Measurements from ENCODE around the gene C12orf43. TPM values are rescaled to one million over a fixed set of nuclear protein-coding genes. Genes with fewer than 3 reads are reported as not detected.

The C12orf43 gene
- polyA plus RNA-seq, 3 donors, result 16.5 to 17.2 (median 17.0) TPM

DNA sequence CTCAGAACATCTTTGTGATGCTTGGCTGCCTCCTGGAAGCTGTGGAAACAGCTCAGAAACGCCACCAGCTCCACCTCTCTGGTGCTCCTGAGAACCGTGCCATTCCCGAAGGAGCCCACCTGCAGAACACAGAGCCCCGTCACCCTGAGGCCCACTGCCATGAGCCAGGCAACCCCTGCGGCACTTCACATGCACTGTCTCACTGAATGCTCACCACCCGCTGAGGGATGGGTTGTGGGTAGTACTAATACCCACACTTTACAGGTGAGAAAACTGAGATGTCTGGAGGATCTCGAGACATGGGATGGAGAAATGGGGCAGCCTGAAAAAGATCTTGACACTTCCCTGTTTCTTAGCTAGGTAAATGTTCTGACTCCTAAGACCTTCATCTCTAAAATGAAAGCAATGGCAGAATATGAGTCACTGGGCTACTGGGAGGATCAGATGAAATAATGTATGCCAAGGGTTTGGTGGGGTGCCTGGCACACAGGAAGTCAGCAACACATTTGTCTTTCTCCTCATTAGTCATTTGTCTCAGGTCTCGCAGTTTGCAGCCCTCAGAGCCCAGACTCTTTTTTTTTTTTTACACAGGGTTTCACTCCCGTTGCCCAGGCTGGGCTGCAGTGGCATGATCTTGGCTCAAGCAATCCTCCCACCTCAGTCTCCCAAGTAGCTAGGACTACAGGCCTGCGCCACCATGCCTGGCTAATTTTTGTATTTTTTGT is 17.5 kb upstream of the C12orf43 start:
- DNase-seq (ENCODE audit: low read depth in 3 of 3, low spot score in 2 of 3), result no peak

DNA sequence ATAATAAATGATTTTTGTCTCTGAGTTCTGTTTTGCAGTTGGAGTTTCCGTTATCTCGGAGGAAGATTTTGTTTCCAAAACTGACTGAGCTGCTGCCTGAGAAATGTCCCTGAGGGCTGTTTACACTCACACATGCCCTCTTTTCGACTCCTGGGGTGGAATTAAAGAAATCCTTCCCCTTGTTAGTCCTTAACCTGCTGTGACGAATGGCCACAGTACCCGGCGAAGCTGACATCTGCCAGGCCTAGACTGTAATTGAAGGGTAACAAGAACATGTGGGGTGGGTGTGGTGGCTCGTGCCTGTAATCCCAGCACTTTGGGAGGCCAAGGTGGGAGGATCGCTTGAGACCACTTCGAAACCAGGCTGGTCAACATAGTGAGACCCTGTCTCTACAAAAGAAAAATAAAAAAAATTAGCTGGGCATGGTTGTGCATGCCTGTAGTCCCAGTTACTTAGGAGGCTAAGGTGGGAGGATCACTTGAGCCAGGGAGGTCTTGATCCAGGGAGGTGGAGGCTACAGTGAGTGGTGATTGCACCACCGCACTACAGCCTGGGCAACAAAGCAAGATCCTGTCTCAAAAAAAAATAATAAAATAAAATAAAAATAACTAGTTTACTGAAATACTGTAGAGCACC is 14.4 kb upstream of the C12orf43 start:
- DNase-seq (ENCODE audit: low read depth in 3 of 3, low spot score in 2 of 3), result no peak

DNA sequence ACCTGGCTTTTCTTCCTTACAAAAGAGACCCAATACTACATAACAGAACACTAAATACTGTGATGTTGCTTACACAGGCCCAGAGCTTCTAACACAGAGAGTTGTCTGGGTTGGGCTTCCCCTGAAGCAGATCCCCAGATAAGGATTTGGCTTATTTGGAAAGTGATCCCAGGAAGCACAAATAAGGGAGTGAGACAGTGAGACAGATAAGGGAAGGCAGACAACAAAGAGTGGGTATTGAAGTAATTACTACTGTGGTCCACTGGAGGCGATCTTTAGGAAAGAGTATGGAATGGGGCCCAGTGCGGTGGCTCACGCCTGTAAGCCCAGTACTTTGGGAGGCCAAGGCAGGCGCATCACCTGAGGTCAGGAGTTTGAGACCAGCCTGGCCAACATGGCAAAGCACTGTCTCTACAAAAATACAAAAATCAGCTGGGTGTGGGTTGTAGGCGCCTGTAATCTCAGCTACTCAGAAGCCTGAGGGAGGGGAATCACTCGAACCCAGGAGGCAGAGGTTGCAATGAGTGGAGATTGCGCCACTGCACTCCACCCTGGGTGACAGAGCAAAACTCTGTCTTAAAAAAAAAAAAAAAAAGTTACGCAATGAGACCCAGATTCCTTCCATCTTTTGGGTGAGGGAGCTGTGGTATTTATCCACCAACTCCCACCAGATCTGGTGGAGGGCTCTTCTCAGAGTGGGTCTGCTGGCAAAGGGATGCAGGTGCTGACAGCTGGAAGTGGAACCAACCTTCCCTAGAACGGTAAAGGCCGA is 10.2 kb upstream of the C12orf43 start:
- no peak for DNase-seq (ENCODE audit: low read depth in 3 of 3, low spot score in 2 of 3)

DNA sequence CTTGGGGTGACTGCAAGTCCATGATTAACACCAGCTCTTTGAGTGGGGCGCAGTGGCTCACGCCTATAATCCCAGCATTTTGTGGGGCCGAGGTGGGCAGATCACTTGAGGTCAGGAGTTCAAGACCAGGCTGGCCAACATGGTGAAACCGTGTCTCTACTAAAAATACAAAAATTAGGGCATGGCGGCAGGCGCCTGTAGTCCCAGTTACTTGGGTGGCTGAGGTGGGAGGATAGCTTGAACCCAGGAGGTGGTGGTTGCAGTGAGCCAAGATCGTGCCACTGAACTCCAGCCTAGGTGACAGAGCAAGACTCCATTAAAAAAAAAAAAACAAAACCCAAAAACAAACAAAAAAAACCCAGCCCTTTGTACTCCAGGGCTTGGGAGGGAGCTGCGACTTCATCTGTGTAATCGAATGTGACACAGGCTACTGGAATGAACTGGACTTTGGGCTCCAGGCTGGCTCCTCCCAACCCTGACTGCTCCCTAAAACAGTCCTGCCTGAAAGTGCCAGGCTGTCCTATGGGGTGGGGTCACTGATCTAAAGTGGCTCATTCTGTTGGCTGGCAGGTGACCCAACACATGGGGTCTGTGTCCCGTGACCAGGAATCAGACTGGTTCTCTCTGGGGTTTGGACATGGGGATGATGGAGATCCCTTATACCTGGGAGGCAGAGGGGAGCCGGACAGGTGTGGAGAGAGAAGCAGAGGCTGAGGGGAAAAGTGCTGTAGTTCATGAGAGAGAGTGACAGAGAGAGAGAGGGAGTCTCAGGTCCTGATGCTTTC is 9.3 kb upstream of the C12orf43 start:
- DNase-seq (ENCODE audit: low read depth in 3 of 3, low spot score in 2 of 3), result no peak

DNA sequence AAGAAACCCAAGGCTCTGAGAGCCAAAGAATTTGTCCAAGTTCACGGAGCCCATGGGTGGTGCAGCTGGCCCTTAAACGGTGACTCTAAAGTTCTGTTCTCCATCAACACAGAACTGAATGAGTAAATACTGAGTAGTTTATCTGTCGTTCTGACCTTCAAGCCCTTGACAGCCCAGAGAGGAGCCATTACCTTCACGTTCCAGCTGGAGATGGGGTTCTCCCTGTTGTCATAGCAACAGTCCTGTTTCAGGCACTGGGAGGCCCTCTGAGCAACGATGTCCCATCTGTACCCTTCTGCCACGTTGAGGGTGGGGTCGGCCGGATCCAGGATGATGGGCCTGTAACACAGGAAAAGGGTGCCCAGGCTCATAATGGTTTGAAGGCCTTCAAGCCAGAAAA is 7.5 kb upstream of the C12orf43 start:
- DNase-seq (ENCODE audit: low read depth in 3 of 3, low spot score in 2 of 3), result no peak

DNA sequence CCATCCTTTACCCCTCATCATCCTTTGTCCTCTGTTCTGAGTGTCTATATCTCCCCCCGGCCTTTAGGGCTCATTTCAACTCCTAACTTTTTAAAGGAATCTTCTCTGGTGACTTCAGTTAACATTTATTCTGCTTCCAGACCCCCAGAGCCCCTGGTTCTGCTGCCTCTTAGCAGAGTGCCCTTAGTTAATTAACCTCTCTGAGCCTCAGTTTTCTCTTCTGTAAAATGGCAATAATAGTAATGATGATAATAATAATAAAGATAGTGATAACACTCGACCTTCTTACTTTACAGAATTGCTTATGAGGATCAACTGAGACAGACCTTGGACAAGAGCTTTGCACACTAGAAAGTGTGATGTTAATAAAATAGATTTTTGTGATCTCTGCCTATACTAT is 6.4 kb upstream of the C12orf43 start:
- DNase-seq (ENCODE audit: low read depth in 3 of 3, low spot score in 2 of 3), result no peak

DNA sequence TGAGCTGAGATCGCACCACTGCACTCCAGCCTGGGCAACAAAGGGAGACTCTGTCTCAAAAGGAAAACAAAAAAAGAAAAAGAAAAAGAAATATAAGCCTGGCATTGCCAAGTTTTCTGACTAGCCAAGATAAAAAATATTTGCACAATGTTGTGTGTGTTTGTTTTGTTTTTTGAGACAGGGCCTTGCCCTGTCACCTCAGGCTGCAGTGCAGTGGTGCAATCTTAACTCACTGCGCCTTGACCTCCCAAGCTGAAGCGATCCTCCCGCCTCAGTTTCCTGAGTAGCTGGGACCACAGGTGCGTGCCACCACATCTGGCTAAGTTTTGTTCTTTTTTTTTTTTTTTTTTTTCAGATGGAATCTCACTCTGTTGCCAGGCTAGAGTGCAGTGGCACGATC is 5.5 kb upstream of the C12orf43 start:
- DNase-seq (ENCODE audit: low read depth in 3 of 3, low spot score in 2 of 3), result no peak

DNA sequence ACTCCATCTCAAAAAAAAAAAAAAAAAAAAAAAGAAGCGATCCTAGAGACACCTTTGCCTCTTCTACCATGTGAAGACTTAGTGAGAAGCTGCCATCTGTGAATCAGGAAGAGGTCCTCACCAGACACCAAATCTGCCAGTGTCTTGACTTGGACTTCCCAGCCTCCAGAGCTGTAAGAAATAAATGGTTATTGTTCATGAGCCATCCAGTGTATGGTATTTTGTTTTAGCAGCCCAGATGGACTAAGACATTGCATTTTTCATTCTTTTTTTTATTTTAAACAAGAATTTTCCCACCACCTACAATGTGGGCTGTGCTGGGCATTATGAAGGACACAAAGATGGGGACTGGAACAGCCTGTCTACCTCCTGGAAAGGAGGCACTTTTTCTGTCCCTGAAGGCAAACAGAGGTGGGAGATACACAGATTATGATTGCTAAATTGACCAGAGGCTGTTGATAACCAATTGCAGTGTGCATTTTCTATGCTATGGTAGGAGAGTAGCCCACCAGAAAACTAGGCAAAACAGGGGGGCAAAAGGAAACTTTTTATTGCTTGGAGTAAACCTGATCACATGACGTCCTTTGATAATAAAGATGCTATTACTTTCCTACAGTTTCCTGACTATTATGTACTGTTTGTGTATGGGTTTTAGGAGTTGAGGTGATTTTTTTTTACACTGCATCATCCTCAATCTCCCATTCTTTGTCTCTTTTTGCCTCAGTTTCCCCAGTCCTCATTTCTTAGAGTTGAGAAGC is 2.8 kb upstream of the C12orf43 start:
- no peak for DNase-seq (ENCODE audit: low read depth in 3 of 3, low spot score in 2 of 3)

DNA sequence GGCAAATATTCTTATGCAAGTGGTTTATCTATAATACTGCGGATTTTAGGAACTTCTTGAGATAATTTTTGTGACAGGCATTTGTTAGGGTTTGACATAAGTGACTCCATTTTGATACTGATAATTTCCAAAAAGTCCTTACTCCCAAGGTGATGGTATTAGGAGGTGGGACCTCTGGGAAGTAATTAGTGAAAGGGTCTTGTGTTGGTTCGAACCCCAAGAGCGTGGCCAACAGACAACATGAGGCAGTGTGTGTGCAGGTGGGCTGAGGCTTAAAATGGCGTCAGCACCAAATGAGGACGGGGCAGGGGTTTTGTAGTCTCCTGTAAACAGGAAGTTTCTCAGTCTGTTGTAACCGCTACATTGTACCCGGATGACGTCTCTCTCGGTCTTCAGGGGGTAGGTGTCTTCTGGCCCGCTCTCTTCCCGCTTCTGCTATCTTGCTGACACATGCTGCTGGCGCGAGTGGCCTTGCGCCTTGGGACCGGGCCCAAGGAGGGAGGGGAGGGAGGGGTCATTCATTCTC is 1.7 kb upstream of the C12orf43 start:
- DNase-seq (ENCODE audit: low read depth in 3 of 3, low spot score in 2 of 3), result no peak

DNA sequence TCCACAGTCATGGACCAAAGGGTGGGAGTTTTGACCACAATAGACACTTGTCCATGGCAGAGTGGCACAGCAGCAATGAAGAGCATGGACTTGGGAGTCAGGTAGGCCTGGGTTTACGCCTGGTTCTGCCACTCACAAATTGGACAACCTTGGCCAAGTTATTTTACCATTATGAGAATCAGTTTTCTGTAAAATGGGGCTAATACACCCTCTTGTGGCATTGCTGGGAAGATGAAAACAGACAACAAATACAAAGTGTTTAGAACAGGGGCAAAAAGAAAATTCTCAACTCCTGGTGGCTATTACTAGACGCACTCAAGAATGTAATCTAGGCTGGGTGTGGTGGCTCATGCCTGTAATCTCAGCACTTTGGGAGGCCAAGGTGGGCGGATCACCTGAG is 2.6 kb downstream of the C12orf43 start:
- no peak for DNase-seq (ENCODE audit: low read depth in 3 of 3, low spot score in 2 of 3)

DNA sequence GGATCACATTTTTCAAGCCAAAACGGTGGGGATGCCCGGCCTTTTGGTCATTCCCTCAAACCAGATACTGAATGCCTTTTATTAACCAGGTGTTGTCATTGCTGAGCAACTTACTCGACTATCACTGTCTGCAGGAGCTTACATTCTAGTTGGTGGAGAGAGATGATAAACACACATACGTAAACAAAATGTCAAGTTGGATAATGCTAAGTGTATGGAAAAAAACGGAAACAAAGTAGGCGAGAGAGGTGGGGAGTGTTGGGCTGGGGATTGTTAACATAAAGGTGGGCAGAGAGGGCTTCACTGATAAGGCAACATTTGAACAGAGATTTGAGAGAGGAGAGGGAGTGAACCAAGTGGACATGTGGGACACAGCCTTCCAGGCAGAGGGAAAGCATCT is 4.5 kb downstream of the C12orf43 start:
- DNase-seq (ENCODE audit: low read depth in 3 of 3, low spot score in 2 of 3), result no peak

DNA sequence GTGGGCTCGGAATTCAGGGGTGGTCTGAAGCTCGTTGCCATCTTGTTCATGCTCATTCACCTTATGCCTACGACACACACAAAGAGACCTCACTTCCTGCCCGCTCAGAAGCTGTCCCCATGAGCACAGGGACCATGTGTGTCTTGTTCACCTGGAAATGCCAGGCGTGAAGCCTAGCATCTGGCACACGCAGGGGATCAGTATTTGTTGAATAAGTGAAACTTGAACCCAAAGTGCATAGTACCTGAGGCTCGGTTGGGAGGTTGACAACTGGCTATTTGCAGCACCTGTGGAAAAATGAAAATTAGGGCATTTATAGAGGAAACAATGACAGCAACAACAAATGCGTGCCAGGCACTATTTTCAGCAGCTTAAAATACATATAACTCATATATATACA is 5.4 kb downstream of the C12orf43 start:
- DNase-seq (ENCODE audit: low read depth in 3 of 3, low spot score in 2 of 3), result no peak

DNA sequence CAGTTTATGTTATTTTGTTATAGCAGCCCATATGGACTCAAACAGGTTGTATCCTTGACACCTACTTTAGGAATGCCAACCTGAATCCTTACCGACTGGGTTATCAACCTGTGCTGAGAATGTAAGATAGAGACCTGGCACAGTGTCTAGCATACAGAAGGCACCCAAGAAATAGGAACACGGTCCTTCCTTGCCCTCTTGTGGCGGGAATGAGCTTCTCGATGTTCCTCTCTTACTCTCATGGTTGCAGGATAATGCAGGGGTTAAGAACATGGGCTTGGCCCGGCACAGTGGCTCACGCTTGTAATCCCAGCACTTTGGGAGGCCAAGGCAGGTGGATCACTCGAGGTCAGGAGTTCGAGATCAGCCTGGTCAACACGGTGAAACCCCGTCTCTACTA is 6.5 kb downstream of the C12orf43 start:
- DNase-seq (ENCODE audit: low read depth in 3 of 3, low spot score in 2 of 3), result no peak

DNA sequence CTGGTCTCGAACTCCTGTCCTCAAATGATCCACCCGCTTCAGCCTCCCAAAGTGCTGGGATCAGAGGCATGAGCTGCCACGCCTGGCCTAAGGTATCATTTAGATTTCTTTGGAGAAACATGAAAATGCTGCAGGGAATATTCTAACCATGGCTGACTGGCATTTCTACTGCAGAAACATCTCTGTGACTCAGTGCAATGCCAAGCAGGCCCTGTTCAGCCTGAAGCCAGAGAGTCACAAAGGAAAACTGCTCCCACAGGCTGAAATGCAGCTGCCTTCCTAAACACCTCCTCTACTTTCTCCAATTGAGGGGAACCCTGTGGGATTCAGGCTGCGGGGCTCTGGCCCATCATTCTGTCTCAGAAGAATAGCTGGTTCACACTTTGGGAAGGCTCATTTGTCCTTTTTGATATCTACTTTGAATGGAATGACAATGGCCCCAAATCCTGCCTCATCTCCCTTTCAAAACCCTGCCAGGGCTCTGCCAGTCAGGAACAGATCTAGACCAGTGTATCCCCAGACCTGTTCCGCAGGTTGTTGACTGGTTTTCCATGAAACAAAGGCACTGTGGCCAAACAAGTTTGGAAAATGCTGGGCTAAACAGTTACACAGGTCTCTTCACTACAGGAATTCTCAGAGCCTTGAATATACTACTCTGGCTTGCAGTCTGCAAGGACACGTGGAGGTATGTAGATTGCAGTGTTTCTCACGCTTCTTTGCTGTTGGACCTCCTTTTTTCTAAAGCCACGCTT is 7.8 kb downstream of the C12orf43 start:
- no peak for DNase-seq (ENCODE audit: low read depth in 3 of 3, low spot score in 2 of 3)

DNA sequence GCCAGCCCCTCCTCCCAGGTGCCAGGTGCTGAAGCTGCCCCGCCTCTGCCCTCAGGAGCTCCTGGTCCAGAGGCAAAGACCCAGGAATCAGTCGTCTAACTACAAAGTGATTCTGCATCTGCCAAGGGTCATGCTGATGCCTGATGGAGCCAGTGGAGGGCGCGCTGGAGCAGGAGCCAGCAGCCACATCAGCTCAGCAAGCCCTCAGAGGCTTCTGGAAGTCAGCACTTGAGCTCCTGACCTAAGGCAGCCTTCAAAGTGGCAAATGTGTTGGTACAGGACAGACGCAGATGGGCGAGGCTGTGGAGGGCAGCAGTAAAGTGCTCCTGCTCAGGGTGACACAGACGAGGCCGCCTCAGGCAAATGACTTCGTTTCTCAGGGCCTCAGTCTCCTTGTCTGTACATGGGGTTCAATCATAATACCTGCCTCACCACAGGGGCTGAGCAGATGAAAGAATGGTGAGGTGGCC is 10.9 kb downstream of the C12orf43 start:
- DNase-seq (ENCODE audit: low read depth in 3 of 3, low spot score in 2 of 3), result no peak

DNA sequence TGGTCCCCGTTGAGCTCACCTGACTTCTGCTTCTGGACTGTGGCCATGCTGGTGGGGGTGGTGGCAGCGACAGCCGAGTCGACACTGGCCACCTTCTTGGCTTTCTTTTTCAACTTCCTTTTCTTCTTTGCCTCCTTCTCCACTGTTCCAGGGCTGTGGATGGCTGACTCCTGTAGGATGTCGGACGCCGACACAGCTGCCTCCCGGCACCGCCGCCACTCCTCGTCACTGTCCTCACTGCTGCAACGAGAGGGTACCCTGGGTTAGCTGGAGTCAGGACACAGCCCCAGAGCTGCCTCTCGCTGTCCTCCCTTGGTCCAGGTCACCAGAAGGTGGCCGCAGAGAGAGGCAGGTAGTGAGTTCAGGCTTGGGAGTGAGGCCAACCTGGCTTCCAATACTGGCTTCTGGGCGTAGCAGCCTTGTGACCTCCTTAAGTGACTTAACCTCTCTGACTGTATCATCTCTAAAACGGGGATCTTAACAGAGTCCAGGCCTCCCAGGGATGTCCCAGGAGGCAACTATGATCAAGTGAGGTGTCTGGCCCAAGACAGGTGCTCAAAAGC is 12.0 kb downstream of the C12orf43 start:
- no peak for DNase-seq (ENCODE audit: low read depth in 3 of 3, low spot score in 2 of 3)

DNA sequence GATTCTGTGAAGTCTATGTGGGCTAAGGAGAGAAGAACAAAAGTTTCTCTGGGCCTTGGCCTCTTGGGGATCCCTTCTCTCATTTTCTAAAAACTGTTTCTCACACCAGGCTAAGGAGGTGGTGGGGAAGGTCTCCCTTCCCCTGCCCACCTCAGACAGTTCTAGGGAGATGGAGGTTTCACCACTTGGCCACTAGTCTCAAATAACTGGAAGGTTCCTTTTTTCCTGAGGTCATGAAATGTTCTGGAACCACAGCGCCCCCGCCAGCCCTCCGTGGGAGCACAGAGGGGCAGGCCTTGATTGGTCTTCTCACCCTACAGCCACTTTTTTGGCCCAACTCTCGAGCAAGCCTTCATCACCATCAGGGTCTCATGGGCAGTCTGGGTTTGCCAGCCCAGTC is 12.6 kb downstream of the C12orf43 start:
- DNase-seq (ENCODE audit: low read depth in 3 of 3, low spot score in 2 of 3), result no peak

DNA sequence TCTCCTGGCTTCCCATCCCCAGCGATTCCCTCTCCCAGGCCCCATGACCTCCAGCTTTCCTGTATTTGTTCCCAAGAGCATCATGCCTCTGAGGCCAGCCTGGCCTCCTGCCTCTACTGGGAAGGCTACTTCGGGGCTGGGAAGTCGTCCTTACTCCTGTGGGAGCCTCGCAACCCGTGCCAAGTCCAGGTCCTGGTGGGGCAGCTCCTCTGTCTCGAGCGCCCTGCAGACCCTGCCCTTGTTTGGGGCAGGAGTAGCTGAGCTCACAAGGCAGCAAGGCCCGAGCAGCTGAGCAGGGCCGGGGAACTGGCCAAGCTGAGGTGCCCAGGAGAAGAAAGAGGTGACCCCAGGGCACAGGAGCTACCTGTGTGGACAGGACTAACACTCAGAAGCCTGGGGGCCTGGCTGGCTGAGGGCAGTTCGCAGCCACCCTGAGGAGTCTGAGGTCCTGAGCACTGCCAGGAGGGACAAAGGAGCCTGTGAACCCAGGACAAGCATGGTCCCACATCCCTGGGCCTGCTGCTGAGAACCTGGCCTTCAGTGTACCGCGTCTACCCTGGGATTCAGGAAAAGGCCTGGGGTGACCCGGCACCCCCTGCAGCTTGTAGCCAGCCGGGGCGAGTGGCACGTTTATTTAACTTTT is 14.3 kb downstream of the C12orf43 start:
- no peak for DNase-seq (ENCODE audit: low read depth in 3 of 3, low spot score in 2 of 3)
